ENCODE measurements around the gene ACTN3. TPM values are rescaled to one million over a fixed set of nuclear protein-coding genes. Genes with fewer than 3 reads are reported as not detected.

Gene ACTN3
- total RNA-seq, 1 donor from 2014 or later: 20.2 TPM

- no peaks in the 10 kb centered on the region for H4K20me1 ChIP-seq (ENCODE audit: low read depth)
- no peak overlapping the region for H3K4me3 Mint-ChIP-seq
- H2AFZ ChIP-seq (replicated peaks): no peak overlapping the region
- peaks cover 10% of the 10 kb centered on the region for H3K27me3 Mint-ChIP-seq (ENCODE audit: insufficient read depth, low read depth)
- no peaks in the 10 kb centered on the region for H3K4me1 ChIP-seq
- H3K36me3 ChIP-seq: no peaks in the 10 kb centered on the region
- no peaks in the 10 kb centered on the region for H3K27me3 ChIP-seq
- no peaks in the 10 kb centered on the region for H3K4me1 Mint-ChIP-seq
- H3K9ac ChIP-seq: no peak overlapping the region
- H3K9me3 ChIP-seq (ENCODE audit: low read depth): no peaks in the 10 kb centered on the region
- no peak overlapping the region for H3K4me2 ChIP-seq
- H3K79me2 ChIP-seq (ENCODE audit: low read depth): no peaks in the 10 kb centered on the region
- H3K27ac ChIP-seq: no peak overlapping the region
- peaks cover 18% of the 10 kb centered on the region for H3K36me3 Mint-ChIP-seq
- no peaks in the 10 kb centered on the region for H3F3A ChIP-seq (ENCODE audit: low read depth)
- no peaks in the 10 kb centered on the region for H3K9me3 Mint-ChIP-seq
- no peak overlapping the region for H3K4me3 ChIP-seq
- peak overlapping the region; percentile 44 for H3K27ac Mint-ChIP-seq
- no peak for DNase-seq (ENCODE audit: low spot score)
- TF ChIP-seq EZH2phosphoT487 (IDR thresholded peaks at IDR 0.05): no peak
- TF ChIP-seq, protein P1, sequence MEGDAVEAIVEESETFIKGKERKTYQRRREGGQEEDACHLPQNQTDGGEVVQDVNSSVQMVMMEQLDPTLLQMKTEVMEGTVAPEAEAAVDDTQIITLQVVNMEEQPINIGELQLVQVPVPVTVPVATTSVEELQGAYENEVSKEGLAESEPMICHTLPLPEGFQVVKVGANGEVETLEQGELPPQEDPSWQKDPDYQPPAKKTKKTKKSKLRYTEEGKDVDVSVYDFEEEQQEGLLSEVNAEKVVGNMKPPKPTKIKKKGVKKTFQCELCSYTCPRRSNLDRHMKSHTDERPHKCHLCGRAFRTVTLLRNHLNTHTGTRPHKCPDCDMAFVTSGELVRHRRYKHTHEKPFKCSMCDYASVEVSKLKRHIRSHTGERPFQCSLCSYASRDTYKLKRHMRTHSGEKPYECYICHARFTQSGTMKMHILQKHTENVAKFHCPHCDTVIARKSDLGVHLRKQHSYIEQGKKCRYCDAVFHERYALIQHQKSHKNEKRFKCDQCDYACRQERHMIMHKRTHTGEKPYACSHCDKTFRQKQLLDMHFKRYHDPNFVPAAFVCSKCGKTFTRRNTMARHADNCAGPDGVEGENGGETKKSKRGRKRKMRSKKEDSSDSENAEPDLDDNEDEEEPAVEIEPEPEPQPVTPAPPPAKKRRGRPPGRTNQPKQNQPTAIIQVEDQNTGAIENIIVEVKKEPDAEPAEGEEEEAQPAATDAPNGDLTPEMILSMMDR (IDR thresholded peaks at IDR 0.05): no peak
- no peak for TF ChIP-seq EZH2 (IDR thresholded peaks at IDR 0.05)
These were observed 17.6 kb upstream of the ACTN3 start for GRCh38 chr11:66529069-66529468.

DNA sequence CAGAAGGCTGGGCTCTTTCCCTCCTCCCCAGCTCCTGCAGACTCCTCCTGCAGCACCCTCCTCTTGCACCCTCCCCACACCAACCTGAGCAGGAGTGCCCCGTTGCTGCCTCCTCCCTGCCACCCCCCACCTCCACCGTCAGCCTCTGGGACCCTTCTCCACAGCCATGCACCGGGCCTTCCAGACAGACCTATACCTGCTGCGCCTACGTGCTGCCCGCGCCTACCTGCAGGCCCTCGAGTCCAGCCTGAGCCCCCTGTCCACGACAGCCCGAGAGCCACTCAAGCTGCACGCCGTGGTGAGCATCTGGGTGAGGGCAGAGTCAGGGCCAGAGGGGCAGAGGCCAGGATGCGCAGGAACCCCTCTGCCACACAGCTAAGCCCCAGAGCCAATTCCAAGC, 17.0 kb upstream of the ACTN3 start:
- TF ChIP-seq, protein P1 (IDR thresholded peaks at IDR 0.05): no peak
- TF ChIP-seq EZH2phosphoT487 (IDR thresholded peaks at IDR 0.05) (no peak), EZH2 (IDR thresholded peaks at IDR 0.05) (no peak)
- Histone ChIP-seq H3F3A (ENCODE audit: low read depth) (no peaks in the 10 kb centered on the region), H3K27ac (no peak overlapping the region), H3K9me3 (ENCODE audit: low read depth) (no peaks in the 10 kb centered on the region), H2AFZ (replicated peaks) (no peak overlapping the region), H3K36me3 (no peaks in the 10 kb centered on the region), H3K4me3 (no peak overlapping the region), H3K27me3 (no peaks in the 10 kb centered on the region), H3K4me2 (no peak overlapping the region), H3K4me1 (no peaks in the 10 kb centered on the region), H3K9ac (no peak overlapping the region), H3K79me2 (ENCODE audit: low read depth) (no peaks in the 10 kb centered on the region), H4K20me1 (ENCODE audit: low read depth) (no peaks in the 10 kb centered on the region)
- H3K27ac Mint-ChIP-seq: no peak overlapping the region
- no peaks in the 10 kb centered on the region for H3K9me3 Mint-ChIP-seq
- H3K4me1 Mint-ChIP-seq: no peaks in the 10 kb centered on the region
- H3K27me3 Mint-ChIP-seq (ENCODE audit: insufficient read depth, low read depth): peaks cover 10% of the 10 kb centered on the region
- H3K4me3 Mint-ChIP-seq: no peak overlapping the region
- H3K36me3 Mint-ChIP-seq: peaks cover 18% of the 10 kb centered on the region
- DNase-seq (ENCODE audit: low spot score): no peak

DNA sequence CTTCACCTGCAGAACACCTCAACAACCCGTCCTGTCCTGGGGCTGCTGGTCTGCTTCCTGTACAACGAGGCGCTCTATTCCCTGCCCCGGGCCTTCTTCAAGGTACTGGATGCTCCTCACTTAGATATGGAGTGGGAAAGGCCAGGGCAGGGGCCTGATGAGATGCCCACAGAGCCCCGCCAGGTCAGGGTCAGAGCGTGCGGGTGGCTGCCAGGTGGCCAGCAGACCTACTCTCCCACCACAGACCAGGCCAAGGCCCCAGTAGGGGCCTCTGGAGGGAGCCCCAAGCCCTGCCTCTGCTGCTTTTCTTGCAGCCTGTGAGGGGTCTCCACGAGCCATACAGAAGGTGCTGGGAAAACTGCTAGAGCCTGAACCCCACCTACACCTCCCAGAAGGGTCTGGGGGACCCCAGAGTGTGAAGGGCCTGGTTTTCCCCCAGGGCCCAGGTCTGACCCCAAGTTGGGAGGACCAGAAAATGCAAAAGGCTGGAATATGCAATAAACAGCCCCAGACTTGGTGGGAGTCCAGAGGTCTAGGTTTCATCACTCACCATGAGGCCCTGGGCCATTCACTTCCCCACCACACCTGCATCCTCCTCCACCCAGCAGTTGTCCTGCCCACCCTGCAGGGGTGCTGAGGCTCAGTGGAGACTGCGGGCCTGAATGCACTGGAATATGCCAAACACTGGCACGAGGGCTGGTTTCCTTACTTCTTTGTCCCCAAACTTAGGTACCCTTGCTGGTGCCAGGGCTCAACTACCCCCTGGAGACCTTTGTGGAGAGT, 15.6 kb upstream of the ACTN3 start:
- Histone ChIP-seq H4K20me1 (ENCODE audit: low read depth) (no peaks in the 10 kb centered on the region), H2AFZ (replicated peaks) (no peak overlapping the region), H3K9ac (no peak overlapping the region), H3K27me3 (no peaks in the 10 kb centered on the region), H3K4me3 (no peak overlapping the region), H3K79me2 (ENCODE audit: low read depth) (no peaks in the 10 kb centered on the region), H3K4me1 (no peaks in the 10 kb centered on the region), H3K36me3 (no peaks in the 10 kb centered on the region), H3K27ac (no peak overlapping the region), H3K4me2 (no peak overlapping the region), H3F3A (ENCODE audit: low read depth) (no peaks in the 10 kb centered on the region), H3K9me3 (ENCODE audit: low read depth) (no peaks in the 10 kb centered on the region)
- TF ChIP-seq, protein P1 (IDR thresholded peaks at IDR 0.05): no peak
- no peak for TF ChIP-seq EZH2 (IDR thresholded peaks at IDR 0.05)
- TF ChIP-seq EZH2phosphoT487 (IDR thresholded peaks at IDR 0.05): no peak
- no peak for DNase-seq (ENCODE audit: low spot score)
- no peak overlapping the region for H3K27ac Mint-ChIP-seq
- H3K36me3 Mint-ChIP-seq: peaks cover 19% of the 10 kb centered on the region
- no peaks in the 10 kb centered on the region for H3K4me1 Mint-ChIP-seq
- no peaks in the 10 kb centered on the region for H3K9me3 Mint-ChIP-seq
- H3K4me3 Mint-ChIP-seq: no peak overlapping the region
- peaks cover 7% of the 10 kb centered on the region for H3K27me3 Mint-ChIP-seq (ENCODE audit: insufficient read depth, low read depth)

Data from neural progenitor cell (in vitro differentiated cells).